ENCODE measurements around the gene PSRC1.
"Not testable (repeated sequence)": the region's sequence is repeated elsewhere in the genome, so short reads cannot be mapped to it uniquely, and the experiment has no call there.

Gene PSRC1

DNA sequence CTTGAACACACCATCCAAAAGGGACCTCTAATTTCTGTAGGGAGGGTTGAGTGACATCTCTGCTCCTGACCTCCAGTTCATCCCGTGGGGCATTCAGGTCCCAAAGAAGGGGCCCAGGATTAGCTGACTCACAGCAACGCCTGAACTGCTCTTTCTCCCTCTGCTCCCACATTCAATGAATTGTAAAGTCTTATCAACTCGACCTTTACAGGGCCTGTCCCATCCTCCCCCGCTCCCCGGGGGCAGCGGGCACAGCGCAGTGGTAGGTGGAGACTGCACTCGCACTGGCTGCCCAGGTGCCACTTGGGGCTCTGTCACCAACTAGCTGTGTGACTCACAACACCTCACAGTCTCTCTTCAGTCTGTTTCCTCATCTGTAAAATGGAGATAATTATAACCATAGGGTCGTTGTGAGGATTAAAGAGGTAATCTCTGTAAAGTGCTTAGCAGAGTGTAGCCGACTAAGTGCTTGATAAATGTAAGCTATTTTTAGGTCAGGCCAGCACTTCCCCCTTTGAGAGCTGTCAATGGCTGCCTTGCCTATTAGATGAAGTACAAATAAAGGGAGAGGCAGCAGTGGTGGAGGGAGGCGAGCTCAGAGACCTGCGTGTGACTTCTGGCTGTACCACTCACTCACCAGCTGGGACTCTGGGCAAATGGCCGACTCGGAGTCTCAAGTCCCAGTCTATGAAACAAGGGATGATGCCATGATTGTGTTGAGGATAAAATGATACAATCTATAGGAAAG is 24.5 kb upstream of the PSRC1 start:
- Histone ChIP-seq H3K4me3 (ENCODE audit: low read length) (no peak overlapping the region), H3K4me1 (ENCODE audit: insufficient read depth, low read length) (no peaks in the 10 kb centered on the region; the same call in 1 of the 2 replicates), H3K9ac (ENCODE audit: low read depth, low read length) (no peak overlapping the region), H3K27ac (ENCODE audit: low read length) (no peak overlapping the region), H3K36me3 (ENCODE audit: insufficient read depth, low read depth, low read length) (peaks cover 4% of the 10 kb centered on the region), H3K9me3 (ENCODE audit: insufficient read depth, low read depth, low read length) (no peaks in the 10 kb centered on the region), H3K27me3 (ENCODE audit: insufficient read depth, low read length) (no peaks in the 10 kb centered on the region)

DNA sequence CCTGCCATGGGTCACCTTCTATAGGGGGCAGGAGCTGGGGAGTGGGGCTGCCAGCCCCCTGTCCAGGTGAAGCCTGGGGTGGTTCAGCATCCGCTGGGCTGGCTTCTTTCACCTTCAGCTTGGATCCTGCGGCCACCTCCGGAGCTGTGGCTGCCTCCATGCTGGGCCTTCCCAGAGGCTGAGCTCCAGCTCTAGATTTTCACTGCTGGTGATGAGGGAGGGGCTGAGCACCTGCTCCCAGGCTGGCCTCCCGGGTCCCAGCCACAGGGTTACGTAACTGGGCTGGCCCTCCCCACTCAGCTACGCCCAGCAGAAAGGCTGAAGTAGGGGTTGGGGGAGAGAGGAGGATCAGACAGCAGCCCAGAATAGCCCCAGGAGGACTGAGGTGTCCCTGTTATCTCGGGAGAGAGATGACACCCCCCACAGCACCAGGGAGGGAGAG is 23.9 kb upstream of the PSRC1 start, which contains the start of gene MYBPHL:
Gene MYBPHL, minus strand, starts transcription at position 180 of the 442 bp plus-strand sequence. Its CDS starts 20 bp downstream, at position 160.
- Histone ChIP-seq H3K27ac (ENCODE audit: low read length) (no peak within 1 kb of the TSS), H3K4me3 (ENCODE audit: low read length) (no peak within 1 kb of the TSS), H3K9ac (ENCODE audit: low read depth, low read length) (no peak within 1 kb of the TSS), H3K4me1 (ENCODE audit: insufficient read depth, low read length) (no peaks in the 10 kb centered on the region; the same call in 1 of the 2 replicates), H3K9me3 (ENCODE audit: insufficient read depth, low read depth, low read length) (no peaks in the 10 kb centered on the region), H3K27me3 (ENCODE audit: insufficient read depth, low read length) (no peaks in the 10 kb centered on the region), H3K36me3 (ENCODE audit: insufficient read depth, low read depth, low read length) (peaks cover 4% of the 10 kb centered on the region)

DNA sequence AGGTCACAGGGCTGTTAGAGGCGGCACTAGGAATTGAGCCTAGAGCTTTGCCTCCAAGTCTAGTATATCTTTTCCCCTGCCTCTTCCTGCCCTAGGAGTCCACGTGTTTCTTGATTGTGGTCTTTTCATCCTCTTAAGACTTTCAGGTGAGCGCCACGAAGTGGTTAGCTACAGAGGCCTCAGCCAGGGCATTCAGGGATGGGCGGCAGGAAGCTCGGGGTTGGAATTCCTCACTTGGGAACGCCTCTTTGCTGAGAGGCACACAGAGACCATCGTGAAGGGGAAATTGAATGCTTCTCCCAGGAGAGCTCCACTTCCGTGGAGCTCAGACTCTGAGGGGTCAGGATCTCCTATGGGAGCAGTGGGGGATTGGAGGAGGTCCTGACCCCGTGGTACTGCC is 23.0 kb upstream of the PSRC1 start:
- H3K36me3 ChIP-seq (ENCODE audit: insufficient read depth, low read depth, low read length); H3K27ac ChIP-seq (ENCODE audit: low read length); H3K9ac ChIP-seq (ENCODE audit: low read depth, low read length); H3K27me3 ChIP-seq (ENCODE audit: insufficient read depth, low read length); H3K9me3 ChIP-seq (ENCODE audit: insufficient read depth, low read depth, low read length); H3K4me3 ChIP-seq (ENCODE audit: low read length); H3K4me1 ChIP-seq (ENCODE audit: insufficient read depth, low read length): not testable (repeated sequence)

DNA sequence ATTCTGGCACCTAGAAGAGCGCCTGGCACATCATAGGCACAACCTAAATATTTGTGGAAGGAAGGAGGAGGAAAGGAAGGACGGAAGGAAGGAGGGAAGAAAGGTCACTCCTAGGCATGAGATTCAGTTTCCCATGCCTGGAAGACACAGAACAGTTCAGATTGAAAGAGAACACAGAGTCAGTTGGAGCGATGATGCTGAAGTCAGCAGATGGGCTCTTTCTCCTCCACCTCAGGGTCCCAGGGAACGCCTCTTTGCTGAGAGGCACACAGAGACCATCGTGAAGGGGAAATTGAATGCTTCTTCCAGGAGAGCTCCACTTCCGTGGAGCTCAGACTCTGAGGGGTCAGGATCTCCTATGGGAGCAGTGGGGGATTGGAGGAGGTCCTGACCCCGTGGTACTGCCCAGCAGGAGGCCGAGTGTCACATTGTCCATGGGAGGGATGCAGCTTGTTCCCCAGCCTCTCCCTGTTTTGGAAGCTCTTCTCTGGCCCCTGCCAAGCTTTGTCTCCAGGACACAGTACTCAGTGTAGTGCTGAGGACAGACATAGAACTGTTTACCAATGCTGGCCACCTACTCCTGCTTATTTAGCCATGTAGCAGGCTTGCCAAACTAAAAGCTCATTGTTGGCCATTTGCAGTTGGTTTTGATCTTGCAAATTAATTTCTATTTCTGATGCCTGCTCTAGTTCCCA is 21.4 kb upstream of the PSRC1 start:
- Histone ChIP-seq H3K9ac (ENCODE audit: low read depth, low read length) (no peak overlapping the region), H3K4me1 (ENCODE audit: insufficient read depth, low read length) (no peaks in the 10 kb centered on the region; the same call in 1 of the 2 replicates), H3K36me3 (ENCODE audit: insufficient read depth, low read depth, low read length) (no peaks in the 10 kb centered on the region), H3K9me3 (ENCODE audit: insufficient read depth, low read depth, low read length) (no peaks in the 10 kb centered on the region), H3K4me3 (ENCODE audit: low read length) (no peak overlapping the region), H3K27me3 (ENCODE audit: insufficient read depth, low read length) (no peaks in the 10 kb centered on the region), H3K27ac (ENCODE audit: low read length) (no peak overlapping the region)

DNA sequence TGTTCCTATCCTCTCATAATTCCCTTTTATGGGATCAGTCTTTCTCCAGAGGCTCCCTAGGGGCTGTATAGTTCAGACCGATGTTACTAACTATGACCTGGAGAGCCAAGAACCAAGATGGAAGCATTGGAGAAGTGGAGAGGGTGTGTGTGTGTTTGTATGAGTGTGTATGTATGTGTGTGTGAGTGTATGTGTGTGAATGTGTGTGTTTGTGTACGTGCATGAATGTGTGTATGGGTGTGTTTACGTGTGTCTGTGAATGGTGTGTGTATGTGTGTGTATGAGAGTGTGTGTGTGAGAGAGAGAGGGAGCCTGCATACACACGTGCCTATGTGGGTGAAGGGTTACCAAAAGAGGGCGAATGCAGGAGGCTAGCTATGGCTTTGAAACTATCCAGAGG is 18.9 kb upstream of the PSRC1 start:
- no peak overlapping the region for H3K4me3 ChIP-seq (ENCODE audit: low read length)
- no peaks in the 10 kb centered on the region for H3K36me3 ChIP-seq (ENCODE audit: insufficient read depth, low read depth, low read length)
- H3K9ac ChIP-seq (ENCODE audit: low read depth, low read length) = no peak overlapping the region
- no peaks in the 10 kb centered on the region for H3K9me3 ChIP-seq (ENCODE audit: insufficient read depth, low read depth, low read length)
- H3K4me1 ChIP-seq (ENCODE audit: insufficient read depth, low read length) = no peaks in the 10 kb centered on the region
- H3K27me3 ChIP-seq (ENCODE audit: insufficient read depth, low read length) = no peaks in the 10 kb centered on the region
- no peak overlapping the region for H3K27ac ChIP-seq (ENCODE audit: low read length)

DNA sequence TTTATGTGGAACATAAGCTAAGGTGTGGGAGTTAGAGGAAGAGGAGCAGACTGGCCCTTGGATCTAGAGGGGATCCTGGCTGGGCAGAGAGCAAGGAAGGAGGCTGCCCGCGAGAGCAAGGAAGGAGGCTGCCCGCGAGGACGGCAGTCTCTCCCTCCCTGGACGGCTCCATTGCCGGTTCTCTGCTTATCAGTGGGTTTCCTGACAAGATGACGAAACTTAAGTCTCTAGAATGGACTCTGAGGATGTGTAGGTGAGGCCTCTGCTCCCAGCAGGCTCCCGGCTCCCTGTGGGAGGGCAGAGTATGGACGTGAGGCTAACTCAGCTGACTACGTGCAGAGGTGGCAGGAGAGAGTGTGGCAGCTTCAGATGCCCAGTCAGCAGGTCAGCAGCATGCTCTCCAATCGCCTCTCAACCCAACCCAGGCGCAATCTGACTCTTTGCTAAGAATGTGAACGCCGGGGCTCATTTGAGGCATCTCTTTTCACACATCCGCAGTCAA is 17.8 kb upstream of the PSRC1 start:
- Histone ChIP-seq H3K36me3 (ENCODE audit: insufficient read depth, low read depth, low read length) (no peaks in the 10 kb centered on the region), H3K9me3 (ENCODE audit: insufficient read depth, low read depth, low read length) (no peaks in the 10 kb centered on the region), H3K27ac (ENCODE audit: low read length) (no peak overlapping the region), H3K27me3 (ENCODE audit: insufficient read depth, low read length) (no peaks in the 10 kb centered on the region), H3K4me1 (ENCODE audit: insufficient read depth, low read length) (no peaks in the 10 kb centered on the region), H3K9ac (ENCODE audit: low read depth, low read length) (no peak overlapping the region), H3K4me3 (ENCODE audit: low read length) (no peak overlapping the region)

DNA sequence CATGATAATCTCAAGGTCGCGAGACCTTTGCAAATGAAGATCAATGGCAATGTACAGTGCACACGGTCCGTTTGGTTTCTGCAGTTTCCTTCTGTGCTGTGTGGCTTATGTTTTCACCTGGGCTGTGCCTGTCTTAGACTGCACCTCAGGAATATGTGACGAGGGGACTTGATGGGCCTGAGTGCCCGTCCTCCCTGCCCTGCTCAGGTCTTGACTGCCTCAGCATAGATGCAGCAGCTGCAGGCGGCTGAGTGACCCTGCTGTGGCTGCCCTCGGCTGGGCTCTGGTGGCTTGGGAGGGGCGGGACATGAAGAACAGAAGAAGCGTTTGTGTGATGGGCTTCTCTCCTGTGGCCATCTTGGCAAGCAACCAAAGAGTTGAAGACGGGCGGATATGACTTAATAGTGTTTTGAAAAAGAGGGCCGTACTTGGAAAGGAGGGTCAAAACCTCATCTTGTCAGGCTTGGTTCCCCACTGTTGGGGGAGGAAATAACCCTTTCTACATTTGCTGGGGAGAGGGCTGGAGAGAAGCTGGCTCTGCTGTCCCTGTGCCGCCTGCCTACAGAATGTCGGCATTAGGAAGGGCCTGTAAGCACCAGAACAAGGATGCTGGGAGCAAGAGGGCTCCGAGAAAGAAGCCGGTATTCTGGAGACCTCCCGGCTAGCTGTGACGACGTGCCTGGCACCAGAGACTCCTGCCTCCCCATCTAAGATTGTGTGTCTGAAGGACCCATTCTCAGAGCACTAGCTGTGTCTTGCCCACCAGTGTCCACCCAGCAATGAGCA is 16.8 kb upstream of the PSRC1 start:
- no peak overlapping the region for H3K4me3 ChIP-seq (ENCODE audit: low read length)

DNA sequence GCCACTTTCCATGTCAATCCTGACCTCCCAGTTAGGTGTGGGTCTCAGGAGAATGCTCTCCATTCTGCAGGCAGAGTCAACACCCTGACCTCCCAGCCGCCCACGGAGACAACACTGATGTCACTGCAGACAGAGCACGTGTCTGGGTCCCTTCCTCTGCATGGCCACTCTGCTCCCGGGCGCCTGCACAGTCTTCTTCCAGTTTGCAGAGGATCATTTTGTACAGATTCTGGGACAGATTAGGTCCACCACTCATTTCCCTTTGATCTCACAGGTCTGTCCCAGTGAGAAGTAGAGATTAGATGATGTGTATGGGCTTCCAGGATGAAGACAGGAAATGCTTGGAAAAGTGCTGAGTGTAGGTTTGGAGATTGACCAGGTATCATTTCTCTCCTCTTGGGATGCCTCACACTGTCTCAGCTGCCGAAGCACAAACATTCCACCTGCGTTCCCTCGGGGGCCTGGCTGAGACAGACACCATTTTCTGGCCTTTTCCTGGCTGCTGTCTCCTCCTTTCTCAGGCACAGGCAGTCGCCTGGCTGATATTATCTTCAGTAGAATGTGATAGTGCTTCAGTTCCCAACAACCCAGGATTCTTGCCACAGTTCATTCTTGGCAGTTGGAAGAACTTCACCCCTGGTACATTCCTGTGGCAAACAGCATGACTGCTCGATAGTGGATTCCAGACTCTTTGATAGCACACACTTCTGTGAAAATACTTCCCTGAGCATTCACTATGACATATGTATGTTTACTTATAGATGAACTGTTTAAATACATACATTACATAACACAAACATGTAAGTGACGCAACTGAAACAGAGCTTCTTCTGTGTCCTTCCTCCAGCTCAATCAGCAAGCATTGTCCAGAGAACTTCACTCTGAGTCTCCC is 16.0 kb upstream of the PSRC1 start:
- H3K27ac ChIP-seq (ENCODE audit: low read length) = no peak overlapping the region
- no peaks in the 10 kb centered on the region for H3K36me3 ChIP-seq (ENCODE audit: insufficient read depth, low read depth, low read length)
- no peak overlapping the region for H3K4me3 ChIP-seq (ENCODE audit: low read length)
- H3K27me3 ChIP-seq (ENCODE audit: insufficient read depth, low read length) = no peaks in the 10 kb centered on the region
- no peaks in the 10 kb centered on the region for H3K9me3 ChIP-seq (ENCODE audit: insufficient read depth, low read depth, low read length)
- no peaks in the 10 kb centered on the region for H3K4me1 ChIP-seq (ENCODE audit: insufficient read depth, low read length)
- H3K9ac ChIP-seq (ENCODE audit: low read depth, low read length) = no peak overlapping the region

More for the DNA sequence above, 16.8 kb upstream of the PSRC1 start:
- no peaks in the 10 kb centered on the region for H3K36me3 ChIP-seq (ENCODE audit: insufficient read depth, low read depth, low read length)
- H3K9me3 ChIP-seq (ENCODE audit: insufficient read depth, low read depth, low read length) = no peaks in the 10 kb centered on the region
- no peak overlapping the region for H3K27ac ChIP-seq (ENCODE audit: low read length)
- H3K4me1 ChIP-seq (ENCODE audit: insufficient read depth, low read length) = no peaks in the 10 kb centered on the region
- H3K9ac ChIP-seq (ENCODE audit: low read depth, low read length) = no peak overlapping the region
- no peaks in the 10 kb centered on the region for H3K27me3 ChIP-seq (ENCODE audit: insufficient read depth, low read length)

DNA sequence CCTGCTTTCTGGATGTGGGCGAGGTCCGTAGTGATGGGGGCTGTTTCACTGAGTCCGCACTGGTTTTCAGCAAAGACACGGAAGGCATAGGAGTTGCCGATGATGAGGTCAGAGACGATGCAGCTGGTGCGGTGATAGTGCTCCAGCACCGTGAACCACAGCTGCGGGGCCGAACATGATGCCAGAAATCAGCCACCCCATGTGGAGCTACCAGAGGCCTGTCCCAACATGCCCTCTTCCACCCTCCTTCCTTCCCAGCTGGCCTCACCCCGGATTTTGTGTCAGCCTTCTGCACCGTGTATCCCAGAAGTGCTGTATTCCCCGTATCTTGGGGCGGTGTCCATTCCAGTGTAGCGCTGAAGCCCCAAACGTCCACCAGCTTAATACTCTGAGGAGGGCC is 13.8 kb upstream of the PSRC1 start:
- Histone ChIP-seq H3K27ac (ENCODE audit: low read length) (no peak overlapping the region), H3K27me3 (ENCODE audit: insufficient read depth, low read length) (no peaks in the 10 kb centered on the region), H3K9me3 (ENCODE audit: insufficient read depth, low read depth, low read length) (no peaks in the 10 kb centered on the region), H3K9ac (ENCODE audit: low read depth, low read length) (no peak overlapping the region), H3K36me3 (ENCODE audit: insufficient read depth, low read depth, low read length) (no peaks in the 10 kb centered on the region), H3K4me1 (ENCODE audit: insufficient read depth, low read length) (no peaks in the 10 kb centered on the region), H3K4me3 (ENCODE audit: low read length) (no peak overlapping the region)

DNA sequence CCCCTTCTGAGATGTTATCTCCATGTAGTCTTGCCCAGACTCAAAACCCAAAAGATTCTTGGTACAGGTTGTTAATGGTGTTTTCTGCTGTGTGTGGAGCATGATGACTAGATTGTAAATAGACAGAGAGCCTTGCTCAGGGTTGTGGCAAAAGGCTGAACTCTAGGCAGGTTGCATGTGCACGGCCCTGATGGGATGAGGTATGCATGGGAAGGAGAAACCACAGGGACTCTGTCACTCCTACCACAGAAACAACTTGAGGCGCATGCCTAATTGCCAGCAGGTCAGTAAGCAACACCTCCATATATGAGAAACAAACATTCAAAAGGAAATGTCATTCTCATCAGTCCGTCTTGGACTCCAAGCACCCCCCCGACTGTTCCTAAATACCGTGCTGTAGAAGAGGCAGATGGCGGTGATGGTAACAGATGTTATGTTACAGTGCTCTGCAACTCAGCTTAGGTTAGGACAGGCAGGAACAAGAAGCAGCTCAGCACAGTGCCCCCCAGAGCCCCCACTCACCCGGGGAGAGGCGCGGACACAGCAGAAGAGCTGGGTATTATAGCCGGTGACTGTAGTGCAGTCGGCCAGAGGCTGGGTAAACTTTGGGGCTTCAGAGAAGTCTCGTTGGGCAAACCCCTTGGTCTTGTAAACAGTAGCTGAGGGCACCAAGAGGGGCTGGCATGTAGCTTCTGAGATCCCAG is 12.9 kb upstream of the PSRC1 start:
- no peak overlapping the region for H3K9ac ChIP-seq (ENCODE audit: low read depth, low read length)
- no peak overlapping the region for H3K27ac ChIP-seq (ENCODE audit: low read length)
- H3K4me3 ChIP-seq (ENCODE audit: low read length) = no peak overlapping the region
- H3K27me3 ChIP-seq (ENCODE audit: insufficient read depth, low read length) = no peaks in the 10 kb centered on the region
- H3K4me1 ChIP-seq (ENCODE audit: insufficient read depth, low read length) = no peaks in the 10 kb centered on the region
- no peaks in the 10 kb centered on the region for H3K36me3 ChIP-seq (ENCODE audit: insufficient read depth, low read depth, low read length)
- no peaks in the 10 kb centered on the region for H3K9me3 ChIP-seq (ENCODE audit: insufficient read depth, low read depth, low read length)

Measured in iPS-20b (cell line).